HepG2 (cell line): ENCODE measurements around the gene WDR81. TPM values are rescaled to one million over a fixed set of nuclear protein-coding genes. Genes with fewer than 3 reads are reported as not detected.
A peak's percentile ranks its signal among the peaks of the same experiment; 100 is the strongest.

Experiments
- CEBPB ChIP-seq: IDR thresholded peaks from 2 replicates; pipeline ENCODE4 v1.6.1; 2011; ENCODE audit warnings: low read depth, low read length, improper control_type of control experiment, borderline replicate concordance
- DMAP1 ChIP-seq: IDR thresholded peaks from 2 replicates; pipeline ENCODE4 v1.6.1; 2016
- DNMT3B ChIP-seq: conservative IDR thresholded peaks from 2 replicates; pipeline ENCODE4 v1.6.1; 2016; ENCODE audit warnings: missing biosample characterization, control low read depth
- FOXK2 ChIP-seq: fragments of 450-650 bp; IDR thresholded peaks from 2 replicates; pipeline ENCODE4 v1.6.1; 2016
- GFI1 ChIP-seq: sonication (generic); formaldehyde crosslinking; IDR thresholded peaks from 2 replicates; pipeline ENCODE4 v1.5.0; 2020; ENCODE audit warnings: missing genetic modification reagents, mild to moderate bottlenecking, borderline replicate concordance
- HCFC1 ChIP-seq: fragments of 150-350 bp; IDR thresholded peaks from 2 replicates; pipeline ENCODE4 v1.6.1; 2014; ENCODE audit warnings: low read depth, low read length
- PBX3 ChIP-seq: sonication (generic); formaldehyde crosslinking; IDR thresholded peaks from 2 replicates; pipeline ENCODE4 v1.8.1; 2023; ENCODE audit warnings: missing genetic modification reagents, inconsistent platforms, borderline replicate concordance
- POLR2A ChIP-seq, 2 experiments: IDR thresholded peaks; 2 replicates each; pipeline ENCODE4 v1.6.1; 2011; ENCODE audit warnings: low read depth in 2 of 2, low read length in 2 of 2, mild to moderate bottlenecking in 1 of 2, moderate library complexity in 1 of 2; ENCODE audit not compliant: insufficient read depth in 1 of 2
- SMAD9 ChIP-seq: sonication (generic); formaldehyde crosslinking; IDR thresholded peaks from 2 replicates; pipeline ENCODE4 v1.5.1; 2020; ENCODE audit warnings: mild to moderate bottlenecking, missing genetic modification reagents
- SP140L ChIP-seq: sonication (generic); formaldehyde crosslinking; IDR thresholded peaks from 2 replicates; pipeline ENCODE4 v1.4.0; 2020; ENCODE audit warnings: missing genetic modification reagents, borderline replicate concordance
- TBL1XR1 ChIP-seq: fragments of 150-350 bp; IDR thresholded peaks from 2 replicates; pipeline ENCODE4 v1.6.1; 2014; ENCODE audit warnings: borderline replicate concordance, low read length; ENCODE audit not compliant: partially characterized antibody
- TBX2 ChIP-seq: sonication (generic); formaldehyde crosslinking; IDR thresholded peaks from 2 replicates; pipeline ENCODE4 v1.5.0; 2020; ENCODE audit warnings: missing genetic modification reagents, mild to moderate bottlenecking, borderline replicate concordance
- TMF1 ChIP-seq: sonication (generic); formaldehyde crosslinking; IDR thresholded peaks from 2 replicates; pipeline ENCODE4 v1.8.1; 2022; ENCODE audit warnings: low read depth, missing genetic modification reagents
- U2AF1 ChIP-seq: fragments of 200-400 bp; formaldehyde crosslinking; optimal IDR thresholded peaks from 2 replicates; pipeline ENCODE3; 2017; ENCODE audit warnings: mild to moderate bottlenecking, low read depth, low read length
- ZBTB7B ChIP-seq: sonication (generic); formaldehyde crosslinking; IDR thresholded peaks from 2 replicates; pipeline ENCODE4 v1.4.0; 2020; ENCODE audit warnings: missing genetic modification reagents
- ZFP90 ChIP-seq: sonication (generic); formaldehyde crosslinking; IDR thresholded peaks from 2 replicates; pipeline ENCODE4 v1.8.0; 2022; ENCODE audit warnings: missing genetic modification reagents, mild to moderate bottlenecking, inconsistent platforms, borderline replicate concordance
- ZHX1 ChIP-seq: sonication (generic); formaldehyde crosslinking; IDR thresholded peaks from 2 replicates; pipeline ENCODE4 v1.8.1; 2022; ENCODE audit warnings: low read depth, mild to moderate bottlenecking, missing genetic modification reagents
- ZNF160 ChIP-seq: sonication (generic); formaldehyde crosslinking; IDR thresholded peaks from 2 replicates; pipeline ENCODE4 v1.8.0; 2022; ENCODE audit warnings: mild to moderate bottlenecking, inconsistent platforms, missing genetic modification reagents
- ZNF224 ChIP-seq: sonication (generic); formaldehyde crosslinking; IDR thresholded peaks from 2 replicates; pipeline ENCODE4 v1.5.0; 2020; ENCODE audit warnings: mild to moderate bottlenecking, missing genetic modification reagents
- ZNF274 ChIP-seq: sonication (generic); formaldehyde crosslinking; IDR thresholded peaks from 2 replicates; pipeline ENCODE4 v1.5.1; 2020; ENCODE audit warnings: mild to moderate bottlenecking, missing genetic modification reagents
- ZNF280D ChIP-seq: sonication (generic); formaldehyde crosslinking; IDR thresholded peaks from 2 replicates; pipeline ENCODE4 v1.5.1; 2020; ENCODE audit warnings: mild to moderate bottlenecking, missing genetic modification reagents
- ZNF350 ChIP-seq: sonication (generic); formaldehyde crosslinking; IDR thresholded peaks from 2 replicates; pipeline ENCODE4 v1.4.0; 2020; ENCODE audit warnings: mild to moderate bottlenecking, low read depth, missing genetic modification reagents, borderline replicate concordance
- ZNF446 ChIP-seq: sonication (generic); formaldehyde crosslinking; IDR thresholded peaks from 2 replicates; pipeline ENCODE4 v1.5.0; 2020; ENCODE audit warnings: mild to moderate bottlenecking, missing genetic modification reagents
- ZNF557 ChIP-seq: sonication (generic); formaldehyde crosslinking; IDR thresholded peaks from 2 replicates; pipeline ENCODE4 v1.4.0; 2020; ENCODE audit warnings: missing genetic modification reagents
- ZNF768 ChIP-seq: sonication (generic); formaldehyde crosslinking; IDR thresholded peaks from 2 replicates; pipeline ENCODE4 v1.4.0; 2020; ENCODE audit warnings: missing genetic modification reagents
- polyA plus RNA-seq, 8 experiments: library from polyadenylated mRNA; depleted of rRNA in 3 of 8; stranded (reverse) in 7 of 8; unstranded in 1 of 8; fragments of >200 nt; fragmentation: Illumina TruSeq in 4 of 8; extraction: Trizol in 4 of 8; gene quantifications; 2 replicates each; pipeline versions ENCODE4 v1.2.1 to v1.2.3, GENCODE V29; 2011 to 2016; ENCODE audit warnings: low read depth in 4 of 8, missing spikeins in 1 of 8, mixed read lengths in 1 of 8; ENCODE audit not compliant: insufficient read depth in 1 of 8
- total RNA-seq, 5 experiments: library from RNA; depleted of rRNA; stranded (reverse); fragments of >200 nt; fragmentation: Illumina TruSeq; extraction: Trizol; gene quantifications; 2 replicates each; pipeline ENCODE4 v1.2.3, GENCODE V29; 2016; ENCODE audit warnings: low read depth in 1 of 5

WDR81 gene
- total and polyA plus RNA-seq, 2 of the 13 experiments (the other 11 are each of a cell fraction or from before 2014, with no cell fraction given), result 9.1 to 16.7 TPM

- TF ChIP-seq ZNF280D (CRISPR knock-in tag) (no peak; the same call in 1 of the 2 replicates), ZHX1 (CRISPR knock-in tag) (no peak), ZFP90 (CRISPR knock-in tag) (peak; percentile 48; the same call in 1 of the 2 replicates), FOXK2 (0 out of 2 replicates have a peak, but pooled peaks have one; percentile 38), PBX3 (CRISPR knock-in tag) (0 out of 2 replicates have a peak, but pooled peaks have one; percentile 37), U2AF1 (no peak), ZNF557 (CRISPR knock-in tag) (0 out of 2 replicates have a peak, but pooled peaks have one; percentile 59), DMAP1 (CRISPR knock-in tag) (peak; percentile 69; the same call in 1 of the 2 replicates), HCFC1 (no peak), ZBTB7B (CRISPR knock-in tag) (peak; percentile 96), GFI1 (peak; percentile 56; the same call in 1 of the 2 replicates), ZNF350 (CRISPR knock-in tag) (peak; percentile 83; the same call in 1 of the 2 replicates), DNMT3B (no peak), TBL1XR1 (peak; percentile 64), ZNF274 (CRISPR knock-in tag) (no peak), SMAD9 (no peak), CEBPB (no peak), SP140L (CRISPR knock-in tag) (no peak), POLR2A (IDR thresholded peaks at IDR 0.05; ENCODE audit: insufficient read depth in 1 of 2, low read depth in 2 of 2, low read length in 2 of 2) (peak; percentile 61 to 98), TBX2 (CRISPR knock-in tag) (peak; percentile 72), TMF1 (CRISPR knock-in tag) (no peak), ZNF224 (no peak), ZNF160 (CRISPR knock-in tag) (peak; percentile 60; the same call in 1 of the 2 replicates), ZNF446 (no peak), ZNF768 (peak; percentile 98)
Observed at GRCh38 chr17:1742371-1743087, 18.0 kb downstream of the WDR81 start, which contains the start of gene SERPINF2 (continued).
